ENCODE data around the gene B3GALNT2.

DNA sequence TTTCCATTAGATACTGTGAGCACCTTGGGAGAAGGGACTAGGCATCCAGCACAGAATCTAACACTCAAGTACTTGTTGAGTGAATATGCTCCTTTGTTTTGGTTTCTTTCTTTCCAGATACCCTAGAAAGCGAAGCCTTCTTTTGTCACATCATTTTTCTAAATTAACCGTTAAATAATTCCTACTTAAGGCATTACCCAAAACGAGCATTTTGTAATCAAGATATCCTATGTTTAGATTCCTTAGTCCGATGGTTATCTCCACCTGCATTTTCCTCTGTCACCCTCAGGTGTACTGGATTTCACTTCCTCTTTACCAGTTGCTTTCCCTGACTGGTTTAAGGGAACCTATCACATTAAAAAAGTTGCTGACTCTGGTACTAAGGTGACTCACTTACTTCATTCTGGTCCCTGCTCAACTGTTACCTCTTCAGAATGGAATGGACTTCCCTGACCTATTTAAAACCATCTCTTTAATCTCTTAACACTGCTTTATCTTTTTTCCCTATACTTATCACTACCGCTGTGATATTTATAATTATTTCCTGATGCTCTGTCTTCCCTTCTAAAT lies 3.2 kb downstream of the B3GALNT2 start:
- no peak for TF ChIP-seq POLR2A (IDR thresholded peaks at IDR 0.05; ENCODE audit: low read depth, low read length)
- TF ChIP-seq, protein P1, sequence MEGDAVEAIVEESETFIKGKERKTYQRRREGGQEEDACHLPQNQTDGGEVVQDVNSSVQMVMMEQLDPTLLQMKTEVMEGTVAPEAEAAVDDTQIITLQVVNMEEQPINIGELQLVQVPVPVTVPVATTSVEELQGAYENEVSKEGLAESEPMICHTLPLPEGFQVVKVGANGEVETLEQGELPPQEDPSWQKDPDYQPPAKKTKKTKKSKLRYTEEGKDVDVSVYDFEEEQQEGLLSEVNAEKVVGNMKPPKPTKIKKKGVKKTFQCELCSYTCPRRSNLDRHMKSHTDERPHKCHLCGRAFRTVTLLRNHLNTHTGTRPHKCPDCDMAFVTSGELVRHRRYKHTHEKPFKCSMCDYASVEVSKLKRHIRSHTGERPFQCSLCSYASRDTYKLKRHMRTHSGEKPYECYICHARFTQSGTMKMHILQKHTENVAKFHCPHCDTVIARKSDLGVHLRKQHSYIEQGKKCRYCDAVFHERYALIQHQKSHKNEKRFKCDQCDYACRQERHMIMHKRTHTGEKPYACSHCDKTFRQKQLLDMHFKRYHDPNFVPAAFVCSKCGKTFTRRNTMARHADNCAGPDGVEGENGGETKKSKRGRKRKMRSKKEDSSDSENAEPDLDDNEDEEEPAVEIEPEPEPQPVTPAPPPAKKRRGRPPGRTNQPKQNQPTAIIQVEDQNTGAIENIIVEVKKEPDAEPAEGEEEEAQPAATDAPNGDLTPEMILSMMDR (conservative IDR thresholded peaks at IDR 0.05; ENCODE audit: low read depth, low read length), result no peak
- TF ChIP-seq, protein P2, sequence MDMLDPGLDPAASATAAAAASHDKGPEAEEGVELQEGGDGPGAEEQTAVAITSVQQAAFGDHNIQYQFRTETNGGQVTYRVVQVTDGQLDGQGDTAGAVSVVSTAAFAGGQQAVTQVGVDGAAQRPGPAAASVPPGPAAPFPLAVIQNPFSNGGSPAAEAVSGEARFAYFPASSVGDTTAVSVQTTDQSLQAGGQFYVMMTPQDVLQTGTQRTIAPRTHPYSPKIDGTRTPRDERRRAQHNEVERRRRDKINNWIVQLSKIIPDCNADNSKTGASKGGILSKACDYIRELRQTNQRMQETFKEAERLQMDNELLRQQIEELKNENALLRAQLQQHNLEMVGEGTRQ (IDR thresholded peaks at IDR 0.05; ENCODE audit: low read depth, low read length), result no peak
- TF ChIP-seq RFX5 (IDR thresholded peaks at IDR 0.05; ENCODE audit: low read depth, low read length), result no peak
- no peak for TF ChIP-seq CEBPB (IDR thresholded peaks at IDR 0.05; ENCODE audit: low read depth, low read length)
- no peak for TF ChIP-seq RCOR1 (IDR thresholded peaks at IDR 0.05; ENCODE audit: insufficient replicate concordance, low read length)
- no peak for TF ChIP-seq BHLHE40 (IDR thresholded peaks at IDR 0.05; ENCODE audit: low read depth, low read length)
- TF ChIP-seq NFE2L2 (IDR thresholded peaks at IDR 0.05; ENCODE audit: low read depth, low read length), result no peak
- TF ChIP-seq, protein P3, sequence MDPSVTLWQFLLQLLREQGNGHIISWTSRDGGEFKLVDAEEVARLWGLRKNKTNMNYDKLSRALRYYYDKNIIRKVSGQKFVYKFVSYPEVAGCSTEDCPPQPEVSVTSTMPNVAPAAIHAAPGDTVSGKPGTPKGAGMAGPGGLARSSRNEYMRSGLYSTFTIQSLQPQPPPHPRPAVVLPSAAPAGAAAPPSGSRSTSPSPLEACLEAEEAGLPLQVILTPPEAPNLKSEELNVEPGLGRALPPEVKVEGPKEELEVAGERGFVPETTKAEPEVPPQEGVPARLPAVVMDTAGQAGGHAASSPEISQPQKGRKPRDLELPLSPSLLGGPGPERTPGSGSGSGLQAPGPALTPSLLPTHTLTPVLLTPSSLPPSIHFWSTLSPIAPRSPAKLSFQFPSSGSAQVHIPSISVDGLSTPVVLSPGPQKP (IDR thresholded peaks at IDR 0.05; ENCODE audit: borderline replicate concordance, low read depth, low read length), result no peak

Measured in IMR-90 (cell line).